Measurements from ENCODE around the gene EPB41L1. TPM values are rescaled to one million over a fixed set of nuclear protein-coding genes. Genes with fewer than 3 reads are reported as not detected.

The EPB41L1 gene
- total RNA-seq, 1 donor from 2014 or later, result 8.3 TPM

DNA sequence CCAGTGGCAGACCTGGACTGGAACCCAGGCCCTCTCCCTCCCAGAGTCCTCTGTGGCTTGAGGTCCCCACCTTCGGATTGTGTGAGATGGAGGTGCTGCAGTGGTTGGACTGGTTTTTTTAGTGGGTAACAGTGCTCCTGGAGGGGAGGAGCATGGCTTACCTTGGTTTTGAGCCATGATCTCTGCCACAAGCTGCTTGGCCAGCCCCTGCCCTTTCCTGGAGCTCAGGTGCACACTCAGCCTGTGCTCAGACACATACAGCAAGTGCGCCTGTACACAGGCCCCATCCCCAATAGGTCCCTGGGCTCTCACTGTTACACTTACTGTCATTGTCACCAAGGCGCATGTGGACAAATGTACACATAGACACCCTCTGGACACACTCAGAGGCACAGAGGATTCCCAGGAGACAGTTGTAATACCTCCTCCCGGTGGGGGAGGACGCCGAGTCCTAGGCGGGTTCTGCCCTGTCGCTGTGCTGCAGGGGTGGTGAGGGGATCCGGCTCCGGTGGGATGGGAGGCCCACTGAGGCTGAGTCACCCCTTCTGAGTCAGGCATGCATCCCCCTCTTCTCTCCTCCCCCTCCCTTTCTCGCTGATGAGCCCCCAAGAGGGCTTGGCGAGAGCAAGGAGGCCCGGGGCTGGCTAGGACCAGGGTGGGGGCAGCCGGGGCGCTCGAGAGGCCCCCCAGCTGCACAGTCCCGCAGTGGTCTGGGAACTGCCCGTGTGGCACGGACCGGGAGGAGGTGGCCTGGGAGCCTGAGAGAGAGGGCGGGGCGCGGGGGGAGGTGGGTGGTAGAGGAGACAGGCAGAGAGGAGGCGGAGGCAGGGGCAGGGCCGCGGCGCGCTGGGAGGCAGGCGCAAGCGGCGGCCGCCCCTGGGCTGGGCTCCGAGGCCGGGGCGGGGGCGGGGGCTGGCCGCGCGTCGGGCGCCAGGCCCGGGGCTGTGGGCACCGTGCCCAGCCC is 522 bp upstream of the EPB41L1 start:
- peak; percentile 66 for DNase-seq (ENCODE audit: low read depth)

DNA sequence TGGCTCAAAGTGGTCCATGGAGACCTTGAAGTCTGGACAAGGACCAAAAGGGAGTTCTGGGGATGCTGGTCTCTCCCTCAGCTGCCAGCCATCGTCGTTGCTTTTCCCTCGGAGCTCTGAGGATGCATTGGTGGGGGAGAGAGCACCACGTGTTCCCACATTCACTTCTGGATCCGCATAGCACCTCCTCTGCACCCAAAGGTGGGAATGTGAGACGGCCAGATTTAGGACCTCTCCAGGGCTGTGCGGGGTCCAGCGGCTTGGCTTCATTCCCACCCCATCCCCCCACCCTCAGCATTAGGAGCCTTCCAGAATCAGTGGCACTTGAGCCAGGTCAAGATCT is 1.1 kb downstream of the EPB41L1 start:
- DNase-seq (ENCODE audit: low read depth), result no peak

DNA sequence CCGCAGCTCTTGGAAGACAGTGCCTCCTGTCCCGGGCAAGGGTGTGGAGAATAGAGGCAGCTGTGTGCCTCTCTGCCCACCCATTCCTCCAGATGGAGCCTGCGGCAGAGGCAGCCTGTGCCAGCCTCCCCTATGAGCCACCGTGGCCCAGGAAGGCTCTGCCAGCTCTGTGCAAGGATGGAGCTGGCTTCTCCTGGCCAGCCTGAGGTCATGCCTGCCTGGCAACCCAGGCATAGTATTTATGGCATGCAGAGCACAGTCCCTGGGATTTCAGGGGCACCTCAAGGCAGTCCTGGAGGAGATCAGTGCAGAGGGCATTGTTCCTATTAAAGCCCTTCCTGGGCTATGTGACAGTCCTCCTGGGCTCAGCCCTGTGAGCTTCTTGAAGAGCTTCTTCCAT is 1.5 kb downstream of the EPB41L1 start:
- DNase-seq (ENCODE audit: low read depth), result no peak

DNA sequence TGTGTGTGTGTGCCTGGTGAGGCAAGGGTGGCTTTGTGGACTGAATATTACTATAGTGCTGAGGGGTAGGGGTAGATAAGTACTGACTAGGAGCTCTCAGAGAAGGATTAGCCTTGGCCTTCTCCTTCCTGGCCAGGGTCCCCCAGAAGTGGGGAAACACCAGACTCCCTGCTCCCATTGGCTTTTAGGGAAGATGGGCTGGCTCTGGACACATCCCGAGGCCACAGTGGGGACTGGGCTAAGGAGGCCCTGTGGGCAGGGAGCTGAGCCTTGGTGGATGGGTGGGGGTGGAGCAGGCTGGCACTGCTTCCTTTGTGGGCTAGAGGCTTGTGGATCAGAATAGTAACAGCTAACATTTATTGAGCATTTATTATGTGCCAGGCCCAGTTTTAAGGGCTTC is 3.1 kb downstream of the EPB41L1 start:
- DNase-seq (ENCODE audit: low read depth), result no peak

DNA sequence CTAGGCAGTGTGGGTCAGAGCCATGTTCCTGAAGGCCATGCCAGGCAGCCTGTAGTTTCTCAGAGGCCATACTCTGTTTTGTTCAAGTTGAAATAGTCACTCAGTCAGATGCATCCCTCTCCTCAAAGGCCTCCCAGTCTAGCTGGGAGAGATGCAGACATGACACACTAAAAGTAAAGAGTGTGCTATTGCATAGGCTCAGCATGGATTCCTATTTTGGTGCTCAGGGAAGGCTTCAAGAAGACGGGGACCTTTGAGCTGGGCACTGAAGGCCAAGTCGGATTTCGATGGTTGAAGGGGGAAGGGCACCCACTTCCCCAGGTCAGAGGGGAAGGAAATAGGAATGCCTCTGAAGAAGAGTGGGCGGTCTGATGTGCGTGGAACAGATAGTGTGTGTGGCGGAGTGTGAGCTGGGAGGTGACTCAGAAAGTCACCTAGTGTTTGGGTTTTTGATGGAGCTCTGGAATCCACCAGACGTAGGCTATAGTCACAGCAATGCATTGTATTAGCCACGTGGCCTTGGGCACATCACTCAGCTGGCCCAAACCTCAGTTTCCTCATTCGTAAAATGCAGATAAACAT is 3.7 kb downstream of the EPB41L1 start:
- DNase-seq (ENCODE audit: low read depth), result no peak

DNA sequence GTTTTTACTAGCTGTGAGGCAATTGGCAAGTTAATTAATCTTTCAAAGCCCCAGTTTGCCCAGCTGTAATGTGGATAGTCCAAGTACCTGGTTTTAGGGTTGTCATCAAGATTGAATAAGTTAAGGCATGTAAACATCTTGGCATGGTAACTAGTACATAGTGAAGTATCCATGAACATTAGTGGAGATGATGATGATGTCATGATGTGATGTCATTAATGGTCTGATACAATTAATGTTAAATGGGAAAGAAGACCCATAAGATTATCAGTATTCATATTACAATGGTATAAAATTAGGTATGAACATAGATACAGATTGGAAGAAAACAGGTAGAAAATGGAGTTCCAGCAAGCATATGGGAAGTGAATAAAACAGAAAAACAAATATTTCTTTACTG is 5.3 kb downstream of the EPB41L1 start:
- no peak for DNase-seq (ENCODE audit: low read depth)

DNA sequence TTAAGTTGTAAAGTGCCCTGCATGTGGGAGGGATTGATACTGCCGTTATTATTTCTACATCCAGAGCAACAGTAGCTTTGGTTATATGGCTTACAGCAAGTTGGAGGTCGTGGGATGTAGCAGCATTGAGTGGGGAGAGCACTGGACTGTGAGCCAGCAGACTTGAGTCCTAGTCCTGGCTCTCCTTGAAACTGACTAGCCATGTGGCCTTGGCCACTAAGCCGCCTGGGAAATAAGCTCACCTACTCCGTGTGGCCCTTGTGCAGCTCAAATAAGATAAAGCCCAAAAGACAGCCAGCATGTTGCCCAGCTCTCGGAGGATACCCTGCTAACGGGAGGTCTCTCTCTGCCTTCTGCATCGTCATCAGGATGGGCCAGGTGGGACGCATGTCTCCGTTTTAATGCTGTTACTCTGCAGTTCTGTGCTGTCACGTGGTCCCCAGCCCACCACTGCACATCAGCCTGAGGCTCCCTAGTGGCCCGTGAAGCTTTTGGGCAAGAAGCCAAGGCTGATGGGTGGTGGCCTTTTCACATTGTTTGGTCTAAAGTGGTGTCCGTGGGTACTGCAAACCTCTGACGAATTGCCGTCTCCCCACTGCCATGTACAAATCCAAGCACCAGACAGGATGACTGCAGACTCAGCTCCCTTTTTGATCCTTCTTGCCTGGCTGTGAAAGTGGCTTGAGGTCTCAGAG is 7.9 kb downstream of the EPB41L1 start:
- DNase-seq (ENCODE audit: low read depth), result no peak

DNA sequence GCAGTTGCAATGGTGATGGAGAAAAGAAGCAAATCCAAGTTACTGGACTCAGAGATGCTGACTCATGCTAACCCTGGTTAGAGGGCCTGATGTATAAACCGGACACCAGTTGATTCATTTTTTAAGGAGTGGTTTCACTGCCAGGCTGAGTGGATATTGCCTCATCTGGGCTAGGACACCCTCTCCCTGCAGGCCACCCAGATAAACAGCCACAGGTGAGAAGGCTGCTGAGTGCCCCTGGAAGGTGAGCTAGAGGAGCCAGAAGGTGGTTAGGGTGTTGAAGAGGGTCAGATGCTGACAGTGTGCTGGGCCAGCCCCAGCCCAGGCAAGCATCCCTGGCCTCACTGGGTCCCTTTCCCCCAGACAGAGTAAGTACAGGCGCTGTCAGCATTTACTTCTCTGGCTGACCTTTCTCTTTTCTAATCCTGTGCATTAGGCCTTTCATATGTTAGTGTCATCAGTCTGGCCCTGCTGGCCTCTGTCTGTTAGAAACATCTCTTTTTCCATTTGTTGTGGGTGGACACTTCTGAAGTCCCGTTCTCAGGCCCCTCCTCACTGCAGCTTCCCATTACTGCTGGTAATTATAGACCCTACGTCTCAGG is 13.5 kb downstream of the EPB41L1 start:
- peak; percentile 53 for DNase-seq (ENCODE audit: low read depth)

DNA sequence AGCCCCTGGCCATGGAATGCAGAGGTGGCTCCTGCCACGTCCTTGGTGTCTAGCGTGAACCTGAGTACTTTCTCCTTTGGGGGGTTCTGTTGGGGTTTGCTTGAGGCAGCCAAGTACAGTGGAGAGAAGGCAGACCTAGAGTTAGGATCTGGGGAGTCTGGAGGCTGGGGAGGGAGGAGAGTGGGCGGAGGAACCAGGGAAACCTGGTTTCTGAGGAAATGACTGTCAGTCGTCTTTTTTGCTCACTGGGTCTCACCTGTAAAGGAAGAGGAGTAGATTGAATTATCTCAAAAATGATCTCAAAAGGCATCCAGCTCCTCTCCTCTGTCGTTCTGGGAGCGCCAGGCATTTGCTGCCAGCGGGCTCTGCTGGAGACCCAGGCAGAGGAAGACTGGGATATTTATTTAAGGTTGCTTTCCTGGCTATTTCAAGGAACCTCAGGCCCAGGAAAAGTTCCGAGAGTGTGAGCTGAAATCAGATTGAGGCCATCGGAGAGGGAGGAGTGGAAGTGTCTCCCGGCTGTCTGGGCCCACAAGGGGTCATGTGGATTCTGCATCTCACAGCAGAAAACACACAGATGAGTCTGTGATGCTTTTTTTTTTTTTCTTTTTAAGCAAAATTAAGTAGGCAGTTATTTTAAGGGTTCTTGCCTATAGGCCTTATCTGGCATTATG is 16.1 kb downstream of the EPB41L1 start:
- DNase-seq (ENCODE audit: low read depth), result no peak

DNA sequence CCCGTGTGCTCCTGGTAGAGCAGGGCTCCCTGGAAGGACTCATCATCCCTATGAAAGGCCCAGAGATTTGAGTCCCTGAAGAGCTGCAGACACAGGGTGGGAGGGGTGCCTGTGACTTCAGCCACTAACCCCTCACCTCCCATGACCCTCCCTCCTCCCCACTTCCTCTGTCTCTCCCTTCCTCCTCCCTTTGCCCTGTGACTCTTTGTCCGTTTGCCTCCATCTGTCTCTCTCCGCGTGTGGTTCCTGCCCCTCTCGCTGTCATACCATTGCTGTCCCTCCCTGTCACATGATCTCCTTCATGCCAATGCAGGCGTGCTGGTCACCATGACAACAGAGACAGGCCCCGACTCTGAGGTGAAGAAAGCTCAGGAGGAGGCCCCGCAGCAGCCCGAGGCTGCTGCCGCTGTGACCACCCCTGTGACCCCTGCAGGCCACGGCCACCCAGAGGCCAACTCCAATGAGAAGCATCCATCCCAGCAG is 19.0 kb downstream of the EPB41L1 start:
- no peak for DNase-seq (ENCODE audit: low read depth)

DNA sequence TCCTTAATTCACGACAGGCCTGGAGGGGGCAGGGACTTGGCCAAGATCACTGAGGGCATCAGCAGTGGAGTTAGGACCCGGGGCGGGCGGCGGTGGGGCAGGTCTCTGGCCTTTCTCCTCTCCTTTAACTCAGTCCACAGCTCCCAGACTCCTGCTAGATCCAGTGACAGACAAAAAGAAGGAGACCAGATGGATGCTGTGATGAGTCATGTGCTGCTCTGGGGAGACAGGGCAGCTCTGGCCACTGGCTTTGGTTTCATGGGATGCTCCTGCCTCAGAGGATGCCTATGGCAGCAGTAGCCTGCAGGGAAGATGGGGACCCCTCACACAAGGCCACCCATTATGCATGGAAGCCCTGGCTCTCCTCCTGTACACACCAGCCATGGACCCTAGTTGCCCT is 20.5 kb downstream of the EPB41L1 start:
- peak; percentile 52 for DNase-seq (ENCODE audit: low read depth)

DNA sequence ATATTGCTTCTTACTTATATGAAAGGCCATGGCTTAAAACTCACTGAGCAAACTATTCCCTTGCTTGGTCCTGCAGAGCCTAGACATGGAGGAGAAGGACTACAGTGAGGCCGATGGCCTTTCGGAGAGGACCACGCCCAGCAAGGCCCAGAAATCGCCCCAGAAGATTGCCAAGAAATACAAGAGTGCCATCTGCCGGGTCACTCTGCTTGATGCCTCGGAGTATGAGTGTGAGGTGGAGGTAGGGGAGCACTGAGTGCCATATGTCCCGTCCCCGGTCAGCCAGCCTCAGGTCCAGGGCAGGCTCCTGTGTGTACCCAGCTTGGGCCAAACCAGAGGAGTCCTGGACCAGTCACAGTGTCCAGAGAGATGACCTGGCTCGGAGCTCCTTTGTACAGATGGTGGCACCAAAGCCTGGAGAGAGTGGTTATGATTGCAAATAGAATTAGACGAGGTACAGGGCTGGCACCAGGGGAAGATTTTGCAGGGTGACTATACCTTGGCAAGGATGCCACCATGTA is 21.0 kb downstream of the EPB41L1 start:
- DNase-seq (ENCODE audit: low read depth), result no peak

DNA sequence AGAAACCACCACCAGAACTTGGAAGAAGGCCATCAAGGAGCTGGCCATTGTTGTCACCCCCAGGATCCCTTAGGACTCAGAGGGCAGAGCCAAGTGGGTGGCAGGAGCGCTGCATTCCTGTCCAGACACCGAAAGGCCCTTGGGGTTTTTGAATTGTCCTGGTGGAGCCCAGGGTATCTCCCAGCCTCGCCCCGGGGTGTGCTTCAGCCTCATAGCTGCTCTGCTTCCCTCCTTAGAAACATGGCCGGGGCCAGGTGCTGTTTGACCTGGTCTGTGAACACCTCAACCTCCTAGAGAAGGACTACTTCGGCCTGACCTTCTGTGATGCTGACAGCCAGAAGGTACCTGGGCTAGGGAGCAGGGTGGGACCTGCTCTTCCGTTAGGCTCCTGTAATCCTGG is 23.2 kb downstream of the EPB41L1 start:
- no peak for DNase-seq (ENCODE audit: low read depth)

DNA sequence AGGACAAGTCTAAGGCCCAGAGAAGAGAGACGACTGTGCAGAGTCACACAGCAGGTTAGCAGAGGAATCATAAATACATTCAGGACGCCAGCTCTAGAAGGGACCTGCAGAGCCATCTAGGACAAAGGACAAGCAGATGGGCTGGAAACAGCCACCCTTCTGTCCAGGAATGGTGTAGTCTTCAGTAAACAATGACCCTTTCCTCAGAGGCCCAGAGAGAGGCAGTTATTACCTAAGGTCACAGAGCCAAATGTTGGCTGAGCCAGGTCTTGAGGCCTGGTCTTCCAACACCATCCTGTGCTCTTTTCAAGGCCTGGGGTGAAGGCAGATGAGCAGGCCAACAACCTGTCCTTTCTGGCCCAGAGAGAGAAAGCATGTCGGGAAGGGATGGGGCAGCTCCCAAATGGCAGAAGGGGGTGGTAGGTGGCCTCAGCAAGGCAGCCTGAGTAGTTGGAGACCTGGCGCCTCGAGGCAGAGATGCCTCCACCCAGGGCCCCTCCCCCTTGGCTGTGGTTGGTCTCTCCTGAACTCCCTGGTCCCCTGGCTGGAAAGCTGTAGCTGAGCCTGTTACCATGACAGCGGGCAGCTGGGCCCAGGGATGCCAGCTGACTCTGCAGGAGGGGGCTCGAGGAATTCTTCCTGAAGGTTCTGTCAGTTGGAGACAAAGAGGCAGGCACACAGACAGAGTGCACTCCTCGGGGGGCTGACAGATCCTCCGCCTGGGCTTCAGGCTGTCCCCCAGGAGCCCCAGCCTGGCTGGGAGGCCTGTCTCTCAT is 24.8 kb downstream of the EPB41L1 start:
- DNase-seq (ENCODE audit: low read depth), result no peak

DNA sequence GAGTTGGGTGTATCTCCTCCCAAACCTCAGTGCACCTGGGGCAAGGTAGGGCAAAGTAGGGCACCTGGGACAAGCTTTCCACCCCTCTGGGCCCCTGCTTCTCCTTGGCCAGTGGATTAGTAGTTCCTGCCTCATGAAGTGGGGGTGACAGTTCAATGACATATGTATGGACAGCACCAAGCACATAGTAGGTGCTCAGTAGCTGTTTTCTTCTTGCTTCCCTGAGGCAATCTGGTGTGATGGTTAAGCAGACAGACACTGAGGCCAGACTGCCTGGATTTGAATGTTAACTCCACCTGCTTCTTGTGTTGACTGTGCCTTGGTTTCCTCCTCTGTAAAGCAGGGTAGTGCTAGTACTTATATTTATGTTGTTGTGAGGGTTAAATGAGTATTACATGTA is 25.8 kb downstream of the EPB41L1 start:
- DNase-seq (ENCODE audit: low read depth), result no peak

DNA sequence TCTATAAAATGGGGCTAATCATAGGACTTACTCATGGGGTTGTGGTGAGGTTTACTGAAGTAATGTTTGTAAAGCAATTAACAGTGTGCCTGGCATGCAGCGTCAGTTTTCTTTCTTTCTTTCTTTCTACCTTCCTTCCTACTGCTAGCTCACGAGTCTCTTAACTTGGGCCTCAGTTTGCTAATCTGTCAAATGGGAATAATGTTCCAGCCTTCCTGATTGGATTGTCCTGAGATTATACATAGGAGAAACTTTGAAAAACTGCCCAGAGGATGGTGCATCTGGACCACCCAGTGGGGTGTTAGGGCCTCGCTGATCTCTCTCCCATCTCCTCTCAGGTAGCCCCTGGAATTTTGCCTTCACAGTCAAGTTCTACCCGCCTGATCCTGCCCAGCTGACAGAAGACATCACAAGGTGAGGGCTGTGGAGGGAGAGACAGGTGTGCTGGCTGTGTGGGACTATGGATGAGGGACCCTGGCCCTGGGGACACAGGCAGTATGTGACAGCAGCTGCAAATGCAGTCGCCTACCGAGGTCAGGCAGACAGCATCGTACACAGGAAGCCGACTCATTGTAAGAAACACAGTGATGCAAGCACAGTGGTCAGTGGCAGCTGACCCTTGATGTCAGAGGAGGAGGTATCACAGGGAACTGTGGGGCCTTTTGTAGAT is 27.5 kb downstream of the EPB41L1 start:
- peak; percentile 65 for DNase-seq (ENCODE audit: low read depth)

DNA sequence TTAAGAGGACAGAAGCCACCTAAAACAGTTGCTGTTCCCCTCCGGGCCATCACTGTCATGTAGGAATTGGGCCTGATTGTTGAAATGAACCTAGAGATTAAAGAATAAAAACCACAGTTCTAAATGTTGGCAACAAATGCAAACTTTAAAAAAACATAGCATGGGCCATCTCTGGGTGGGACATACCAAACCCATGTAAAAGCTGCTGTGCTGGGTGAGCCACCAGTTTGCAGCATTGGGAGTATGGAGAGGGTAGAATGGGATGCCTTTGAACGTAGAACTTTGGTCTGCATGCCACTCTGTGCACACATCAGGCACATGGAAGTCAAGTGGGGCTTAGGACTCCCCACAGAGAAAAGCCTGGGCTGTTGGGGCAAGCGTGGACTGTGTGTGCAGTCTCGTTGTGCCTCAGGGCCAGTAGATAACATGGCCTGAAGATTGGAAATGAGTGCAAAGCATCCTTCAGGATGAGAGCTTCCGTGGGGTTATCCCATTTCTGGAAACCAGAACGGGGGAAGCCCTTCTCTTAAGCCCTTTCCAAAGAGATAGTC is 28.1 kb downstream of the EPB41L1 start:
- DNase-seq (ENCODE audit: low read depth), result no peak

DNA sequence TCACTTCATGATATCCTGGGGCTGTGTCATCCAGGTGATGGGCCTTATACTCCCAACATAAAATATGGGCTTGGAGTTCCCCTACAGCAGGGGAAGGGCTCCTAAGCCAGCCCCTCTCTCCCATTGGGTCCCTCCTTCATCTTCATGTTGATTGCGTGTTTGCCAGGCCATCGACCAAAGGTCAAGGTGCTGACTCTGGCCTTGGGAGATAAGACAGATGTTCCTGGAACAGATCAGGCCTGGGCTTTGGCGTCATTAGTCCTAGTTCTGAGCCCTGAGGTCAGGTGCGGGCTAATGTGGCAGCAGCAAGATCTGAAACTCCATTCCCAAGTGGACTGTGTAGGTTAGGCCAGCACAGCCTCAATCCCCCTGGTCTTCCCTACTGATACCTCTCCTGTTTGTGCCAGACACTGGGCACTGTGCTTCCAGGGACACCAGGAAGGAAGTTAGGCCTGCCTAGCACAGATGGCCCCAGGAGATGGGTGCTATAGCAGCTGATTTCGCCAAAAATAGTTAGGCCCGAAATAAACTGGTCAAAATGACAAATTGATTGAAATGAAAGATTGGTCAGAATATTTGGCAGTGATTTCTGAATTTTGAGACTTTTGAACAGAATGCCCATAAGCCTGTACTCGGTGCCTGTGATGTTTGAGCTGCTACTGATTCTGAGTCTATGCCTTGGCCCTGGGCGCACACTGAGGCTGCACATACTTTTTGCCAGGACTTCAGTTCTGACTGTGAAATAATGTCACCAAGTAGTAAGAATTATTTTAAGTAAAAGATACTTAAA is 28.8 kb downstream of the EPB41L1 start:
- no peak for DNase-seq (ENCODE audit: low read depth)

Data from myocyte (in vitro differentiated cells).